ENCODE data around the gene ACADVL. TPM values are rescaled to one million over a fixed set of nuclear protein-coding genes. Genes with fewer than 3 reads are reported as not detected.

The ACADVL gene
- total and polyA plus RNA-seq, 2 of the 4 experiments (the other 2 are of a cell fraction), result 139 to 752 TPM

- Histone ChIP-seq H2AK5ac (ENCODE audit: low read depth, low read length) (no peak overlapping the region), H3K23ac (ENCODE audit: low read depth, low read length) (peak overlapping the region; percentile 68; the same call in 1 of the 2 replicates), H3K36me3 (ENCODE audit: control insufficient read depth, insufficient read depth, low read length) (peaks cover 36% of the 10 kb centered on the region), H4K8ac (ENCODE audit: low read depth in 2 of 2, low read length in 2 of 2) (no peak overlapping the region), H3K4ac (ENCODE audit: low read depth, low read length) (0 out of 2 replicates have a peak overlapping the region, but pooled peaks have one; percentile 74), H3K9me3 (ENCODE audit: control insufficient read depth, insufficient read depth, low read length) (no peaks in the 10 kb centered on the region), H4K91ac (ENCODE audit: insufficient read depth, low read depth, low read length) (no peak overlapping the region), H3K14ac (replicated peaks; ENCODE audit: low read depth, low read length) (no peak overlapping the region), H3K4me3 (ENCODE audit: insufficient read depth, low read depth, low read length) (no peak overlapping the region), H2BK5ac (ENCODE audit: low read depth, low read length, poor library complexity, severe bottlenecking) (no peak overlapping the region), H3K27ac (ENCODE audit: insufficient read depth, low read length) (no peak overlapping the region), H3K56ac (ENCODE audit: extremely low read depth, insufficient read depth, low read length) (no peak overlapping the region), H2AFZ (replicated peaks; ENCODE audit: low read length, poor library complexity) (no peak overlapping the region), H2BK20ac (ENCODE audit: low read depth, low read length) (no peak overlapping the region), H3K27me3 (ENCODE audit: control insufficient read depth, insufficient read depth, low read length) (no peaks in the 10 kb centered on the region), H3K18ac (ENCODE audit: low read depth, low read length) (no peak overlapping the region), H2AK9ac (replicated peaks; ENCODE audit: low read depth, low read length, poor library complexity) (no peak overlapping the region), H2BK120ac (ENCODE audit: low read depth, low read length) (no peak overlapping the region), H3K9ac (ENCODE audit: low read depth, low read length) (no peak overlapping the region), H2BK15ac (ENCODE audit: low read depth, low read length) (no peak overlapping the region), H4K5ac (ENCODE audit: low read depth, low read length) (no peak overlapping the region), H3K79me1 (ENCODE audit: low read depth in 1 of 2, low read length in 2 of 2) (peaks cover 24 to 75% of the 10 kb centered on the region in 2 experiments), H4K20me1 (ENCODE audit: insufficient read depth, low read length) (peaks cover 44% of the 10 kb centered on the region), H3K9me1 (ENCODE audit: insufficient read depth, low read length) (peaks cover 8% of the 10 kb centered on the region), H3K4me2 (ENCODE audit: low read depth, low read length) (no peak overlapping the region), H3K4me1 (ENCODE audit: control insufficient read depth, insufficient read depth, low read length) (peaks cover 11% of the 10 kb centered on the region)
- in situ Hi-C loops (cut with MboI; ENCODE audit: low sequenced_read_pairs), result loop anchor here (25.0 kb wide), 1 partner anchor 925 kb away; the partner anchor contains the start of genes PER1 and VAMP2
- DNase-seq (no peak), ATAC-seq (ENCODE audit: low read depth) (no peak)
- ChIA-PET POLR2A (ENCODE audit: unreplicated experiment) (no interaction called here), CTCF (no interaction called here)
- TF ChIP-seq POLR2A (IDR thresholded peaks at IDR 0.05; ENCODE audit: low read depth, low read length), result no peak
- no peak for TF ChIP-seq ELK1 (IDR thresholded peaks at IDR 0.05; ENCODE audit: borderline replicate concordance, low read depth, low read length)
- no peak for TF ChIP-seq USF2 (IDR thresholded peaks at IDR 0.05; ENCODE audit: low read depth, low read length)
- TF ChIP-seq CEBPB (IDR thresholded peaks at IDR 0.05; ENCODE audit: low read depth, low read length), result no peak
- no peak for TF ChIP-seq RFX5 (IDR thresholded peaks at IDR 0.05; ENCODE audit: low read depth, low read length)
- no peak for TF ChIP-seq RCOR1 (IDR thresholded peaks at IDR 0.05; ENCODE audit: insufficient replicate concordance, low read length)
- no peak for TF ChIP-seq MXI1 (IDR thresholded peaks at IDR 0.05; ENCODE audit: borderline replicate concordance, low read depth, low read length)
- TF ChIP-seq CTCF (conservative IDR thresholded peaks at IDR 0.05; ENCODE audit: low read depth, low read length), result no peak
- TF ChIP-seq NFE2L2 (IDR thresholded peaks at IDR 0.05; ENCODE audit: low read depth, low read length), result no peak
- no peak for TF ChIP-seq RAD21 (IDR thresholded peaks at IDR 0.05; ENCODE audit: low read length)
- no peak for TF ChIP-seq FOS (IDR thresholded peaks at IDR 0.05; ENCODE audit: low read depth, low read length)
- no peak for TF ChIP-seq SMC3 (IDR thresholded peaks at IDR 0.05; ENCODE audit: low read depth, low read length)
- no peak for TF ChIP-seq MAFK (IDR thresholded peaks at IDR 0.05; ENCODE audit: low read depth, low read length)
- TF ChIP-seq BHLHE40 (IDR thresholded peaks at IDR 0.05; ENCODE audit: low read depth, low read length), result no peak
- no peak for TF ChIP-seq MAZ (IDR thresholded peaks at IDR 0.05; ENCODE audit: borderline replicate concordance, low read depth, low read length)
- TF ChIP-seq CHD1 (IDR thresholded peaks at IDR 0.05; ENCODE audit: low read depth, low read length), result no peak
- dilution Hi-C loops (cut with HindIII; ENCODE audit: low sequenced_read_pairs, unreplicated experiment), result no loop called here
- intact Hi-C loops (cut with micrococcal nuclease), result loop anchor here (5.0 kb wide), 1 partner anchor 60 kb away; no protein-coding TSS in a partner anchor
- 90% methylated on average over 6 of the region's 6 CpGs; no CpG with 5 or more reads in 1 of the 2 experiments for WGBS, 2 experiments (ENCODE audit: extremely low coverage in 2 of 2, insufficient read length in 1 of 2)
- BruUV-seq (replicated peaks), result no TSS peak
Measured at GRCh38 chr17:7236808-7237207, 17.1 kb downstream of the ACADVL start.

Data from IMR-90 (cell line).